Neutrophil (primary cell): Measurements from ENCODE around the gene FHL1.

Experiments used
- H3K27ac ChIP-seq: fragments of 200-600 bp; sonication (generic); 2 replicates; pipeline ENCODE4 v1.5.1; 2016; ENCODE audit warnings: mild to moderate bottlenecking, moderate library complexity
- H3K27me3 ChIP-seq: fragments of 200-600 bp; sonication (generic); 2 replicates; pipeline ENCODE4 v1.6.0; 2016; ENCODE audit warnings: mild to moderate bottlenecking
- H3K36me3 ChIP-seq: fragments of 200-600 bp; sonication (generic); 2 replicates; pipeline ENCODE4 v1.5.1; 2017
- H3K4me1 ChIP-seq, 2 experiments: fragments of 200-600 bp in 1 of 2; sonication (generic) in 1 of 2; 1 replicate in 1 of 2; 2 replicates in 1 of 2; pipeline versions ENCODE4 v1.5.1 to v1.6.1; 2013 to 2016; ENCODE audit warnings: low read depth in 1 of 2, low read length in 1 of 2, mild to moderate bottlenecking in 1 of 2, moderate library complexity in 1 of 2; ENCODE audit not compliant: control insufficient read depth in 1 of 2, insufficient read depth in 1 of 2
- H3K4me3 ChIP-seq, 2 experiments: fragments of 200-600 bp in 1 of 2; sonication (generic) in 1 of 2; 1 replicate in 1 of 2; 2 replicates in 1 of 2; pipeline ENCODE4 v1.5.1; 2013 to 2016; ENCODE audit warnings: low read depth in 1 of 2, low read length in 1 of 2, mild to moderate bottlenecking in 1 of 2, moderate library complexity in 1 of 2
- H3K9me3 ChIP-seq: fragments of 200-600 bp; sonication (generic); 2 replicates; pipeline ENCODE4 v1.5.1; 2016
- TF ChIP-seq, protein P1 (sequence below): fragments of 200-600 bp; sonication (generic); IDR thresholded peaks from 2 replicates; pipeline ENCODE4 v1.5.1; 2016; ENCODE audit warnings: antibody characterized with exemption

Gene FHL1

GRCh38 chrX:136246201-136246600, 98.9 kb downstream of the FHL1 start:
- peaks cover 13% of the 10 kb centered on the region for H3K27me3 ChIP-seq
- peaks cover 4 to 6% of the 10 kb centered on the region in 2 experiments for H3K4me1 ChIP-seq
- H3K36me3 ChIP-seq = no peaks in the 10 kb centered on the region
- no peak overlapping the region for H3K4me3 ChIP-seq
- no peaks in the 10 kb centered on the region for H3K9me3 ChIP-seq
- TF ChIP-seq, protein P1, sequence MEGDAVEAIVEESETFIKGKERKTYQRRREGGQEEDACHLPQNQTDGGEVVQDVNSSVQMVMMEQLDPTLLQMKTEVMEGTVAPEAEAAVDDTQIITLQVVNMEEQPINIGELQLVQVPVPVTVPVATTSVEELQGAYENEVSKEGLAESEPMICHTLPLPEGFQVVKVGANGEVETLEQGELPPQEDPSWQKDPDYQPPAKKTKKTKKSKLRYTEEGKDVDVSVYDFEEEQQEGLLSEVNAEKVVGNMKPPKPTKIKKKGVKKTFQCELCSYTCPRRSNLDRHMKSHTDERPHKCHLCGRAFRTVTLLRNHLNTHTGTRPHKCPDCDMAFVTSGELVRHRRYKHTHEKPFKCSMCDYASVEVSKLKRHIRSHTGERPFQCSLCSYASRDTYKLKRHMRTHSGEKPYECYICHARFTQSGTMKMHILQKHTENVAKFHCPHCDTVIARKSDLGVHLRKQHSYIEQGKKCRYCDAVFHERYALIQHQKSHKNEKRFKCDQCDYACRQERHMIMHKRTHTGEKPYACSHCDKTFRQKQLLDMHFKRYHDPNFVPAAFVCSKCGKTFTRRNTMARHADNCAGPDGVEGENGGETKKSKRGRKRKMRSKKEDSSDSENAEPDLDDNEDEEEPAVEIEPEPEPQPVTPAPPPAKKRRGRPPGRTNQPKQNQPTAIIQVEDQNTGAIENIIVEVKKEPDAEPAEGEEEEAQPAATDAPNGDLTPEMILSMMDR = no peak
- H3K27ac ChIP-seq = no peak overlapping the region

DNA sequence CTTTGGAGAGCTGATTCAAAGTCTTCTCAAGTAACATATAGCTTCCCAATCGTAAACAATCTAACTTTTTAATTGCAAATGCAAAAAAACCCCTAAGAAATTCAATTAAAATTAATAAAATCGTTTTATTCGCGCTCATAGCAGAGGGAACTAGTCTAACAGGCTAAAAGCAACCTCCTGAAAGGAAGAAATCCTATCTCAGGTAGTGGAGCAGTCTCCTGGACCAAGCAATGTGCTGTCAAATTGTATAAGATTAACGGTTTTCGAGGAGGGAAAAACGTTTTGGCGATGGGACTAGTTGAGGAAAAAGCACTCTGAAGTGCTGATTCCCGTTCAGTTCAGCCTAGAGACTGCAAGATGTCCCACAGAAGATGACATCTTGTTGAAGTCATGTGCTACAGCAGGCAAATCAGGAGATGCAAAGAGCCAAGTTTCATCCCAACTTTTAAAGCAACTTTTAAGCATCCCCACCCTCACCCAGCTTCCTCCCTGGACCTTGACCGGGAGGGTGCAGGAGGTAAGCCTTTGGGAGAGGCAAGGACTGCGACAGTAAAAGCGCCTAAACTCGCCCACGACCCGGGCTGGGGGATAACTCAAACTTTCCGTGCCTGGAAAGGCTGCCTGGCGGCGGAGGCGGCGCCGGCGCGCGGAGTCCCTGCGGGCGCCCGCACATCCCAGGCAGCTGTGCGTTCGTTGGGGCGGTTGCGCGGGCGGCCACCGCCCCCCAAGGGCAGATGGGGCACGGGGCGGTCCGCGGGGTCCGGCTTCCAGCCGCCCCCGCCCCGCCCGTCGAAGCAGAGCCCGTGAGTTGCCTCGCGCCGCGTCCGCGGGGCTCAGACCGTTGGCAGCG, 103.1 kb downstream of the FHL1 start:
- Histone ChIP-seq H3K27me3 (peaks cover 13% of the 10 kb centered on the region), H3K4me1 (peaks cover 4 to 6% of the 10 kb centered on the region in 2 experiments), H3K27ac (no peak overlapping the region), H3K4me3 (peak overlapping the region; percentile 62 to 69), H3K36me3 (no peaks in the 10 kb centered on the region), H3K9me3 (no peaks in the 10 kb centered on the region)
- TF ChIP-seq, protein P1 = no peak

DNA sequence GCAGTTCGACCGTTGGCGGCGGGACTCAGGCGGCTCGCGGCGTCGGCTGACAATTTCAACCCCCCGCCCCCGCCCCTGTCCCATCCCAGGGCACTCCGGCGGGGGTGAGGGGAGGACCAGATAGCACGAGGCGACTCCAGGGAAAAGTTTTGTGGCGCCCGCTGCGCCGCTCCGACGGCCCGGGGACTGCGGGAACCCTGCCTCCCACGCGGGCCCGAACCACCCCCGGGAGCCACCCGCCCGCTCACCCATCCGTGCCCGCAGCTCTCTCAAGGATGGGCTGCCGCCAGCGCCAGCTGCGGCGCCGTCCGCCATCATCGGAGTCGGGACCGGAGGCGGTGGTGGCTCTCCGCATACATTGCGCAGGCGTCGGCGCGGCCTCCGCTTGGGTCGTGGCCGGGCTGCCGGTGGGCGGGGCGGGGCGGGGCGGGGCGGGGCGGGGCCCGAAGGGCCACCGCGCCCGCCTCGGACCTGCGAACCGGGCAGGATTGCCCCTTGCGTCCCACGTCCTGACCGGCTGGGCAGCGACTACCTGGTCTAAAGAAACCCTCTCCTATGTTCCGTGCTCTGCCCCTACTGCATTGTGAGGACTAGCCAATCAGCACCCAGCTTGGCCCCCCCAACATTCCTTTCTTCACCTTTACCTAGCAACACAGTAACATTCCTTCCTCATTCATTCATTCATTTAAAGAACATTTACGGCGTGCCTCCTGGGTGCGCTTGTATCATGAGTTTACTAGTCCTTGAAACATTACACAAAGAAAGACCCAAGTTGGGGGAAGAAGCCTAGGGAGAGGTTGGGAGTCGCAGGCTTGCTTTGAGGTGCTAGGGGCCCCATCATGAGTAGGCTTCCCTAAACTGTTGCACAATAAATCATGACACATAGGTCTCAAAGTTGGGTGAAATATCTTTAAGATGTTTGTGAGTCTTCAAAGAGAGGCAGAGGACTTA, 104.0 kb downstream of the FHL1 start, which contains the start of gene MAP7D3:
Gene MAP7D3, minus strand, starts transcription at position 360 of the 951 bp plus-strand sequence. Its CDS starts 42 bp downstream, at position 318.
- no peaks in the 10 kb centered on the region for H3K36me3 ChIP-seq
- peak within 1 kb of the TSS; percentile 62 to 69 for H3K4me3 ChIP-seq
- H3K9me3 ChIP-seq = no peaks in the 10 kb centered on the region
- no peak within 1 kb of the TSS for H3K27ac ChIP-seq
- TF ChIP-seq, protein P1 = no peak
- H3K4me1 ChIP-seq = peaks cover 4 to 6% of the 10 kb centered on the region in 2 experiments
- H3K27me3 ChIP-seq = peaks cover 13% of the 10 kb centered on the region

DNA sequence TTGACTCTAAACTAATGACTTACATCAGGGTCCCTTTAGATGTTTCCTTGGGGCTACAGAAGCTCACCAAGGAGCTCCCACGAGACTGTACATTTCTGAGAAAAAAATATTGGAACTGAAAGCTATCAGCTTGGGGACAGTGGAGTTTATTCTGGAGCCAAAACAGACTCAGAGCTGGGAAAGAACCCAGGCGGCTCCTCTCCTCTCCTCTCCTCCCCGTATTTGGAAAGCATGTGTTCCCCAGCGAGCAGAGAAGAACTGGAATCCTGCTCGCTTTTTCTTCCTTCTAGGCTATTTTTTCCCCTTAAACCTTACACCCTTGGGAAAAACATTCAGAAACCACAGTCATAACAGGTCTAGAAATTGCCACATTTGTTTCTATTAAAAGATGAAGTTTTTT, 108.2 kb downstream of the FHL1 start:
- TF ChIP-seq, protein P1 = no peak
- no peak overlapping the region for H3K4me3 ChIP-seq
- no peaks in the 10 kb centered on the region for H3K36me3 ChIP-seq
- peaks cover 2% of the 10 kb centered on the region for H3K27me3 ChIP-seq
- no peaks in the 10 kb centered on the region for H3K9me3 ChIP-seq
- H3K4me1 ChIP-seq = peaks cover under 1 to 8% of the 10 kb centered on the region in 2 experiments
- no peak overlapping the region for H3K27ac ChIP-seq

DNA sequence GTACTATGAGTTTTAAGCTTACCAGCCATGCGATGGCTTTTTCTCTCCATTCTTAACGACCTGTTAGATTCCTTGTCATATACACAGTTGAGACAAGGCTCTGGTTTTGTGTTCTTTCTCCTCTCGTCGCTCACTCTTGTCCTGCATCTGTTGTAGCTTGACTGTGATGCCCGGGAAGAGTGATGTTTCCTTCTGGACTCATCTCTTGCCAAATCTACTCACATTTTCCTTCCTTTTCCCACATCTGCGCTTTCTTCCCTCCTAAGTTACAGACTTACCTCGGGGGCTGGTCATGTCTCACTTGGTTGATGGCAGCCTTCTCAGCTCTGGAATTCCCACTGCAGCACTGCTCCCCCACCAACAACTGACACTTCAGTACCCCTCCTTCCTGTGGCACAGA, 108.7 kb downstream of the FHL1 start:
- H3K4me1 ChIP-seq = peaks cover 0 to 6% of the 10 kb centered on the region in 2 experiments
- no peak overlapping the region for H3K4me3 ChIP-seq
- no peaks in the 10 kb centered on the region for H3K36me3 ChIP-seq
- TF ChIP-seq, protein P1 = no peak
- no peaks in the 10 kb centered on the region for H3K9me3 ChIP-seq
- no peaks in the 10 kb centered on the region for H3K27me3 ChIP-seq
- H3K27ac ChIP-seq = no peak overlapping the region
